HCT116 (cell line): ENCODE measurements around the gene HMSD. TPM values are rescaled to one million over a fixed set of nuclear protein-coding genes. Genes with fewer than 3 reads are reported as not detected.

Source experiments
- ATAC-seq: fragments of 200-7000 bp; cut with Tn5 transposase; 2 replicates; pipeline ENCODE4 v1.9.1; 2020; ENCODE audit warnings: mild to moderate bottlenecking, moderate library complexity
- BruUV-seq: library from RNA; stranded (reverse); fragments of 400-500 nt; replicated peaks from 2 replicates; lab custom pipeline; 2021; lab: Mats Ljungman, UMichigan
- CTCF ChIA-PET: fragments of 300-600 bp; sonication (Branson Sonifier 250); formaldehyde crosslinking; loops from one replicate; lab custom pipeline; 2021; ENCODE audit warnings: antibody characterized with exemption; lab: Charles Lee
- POLR2A ChIA-PET: fragments of 300-600, 350-600 bp; sonication (Branson Sonifier 250); formaldehyde crosslinking; loops from one replicate; lab custom pipeline; 2021; ENCODE audit warnings: antibody characterized with exemption; lab: Charles Lee
- RAD21 ChIA-PET, 2 experiments: fragments of 300-600 bp; sonication (Branson Sonifier 250); formaldehyde crosslinking; loops; one replicate each; lab custom pipeline; 2023; ENCODE audit warnings: low total read pairs in 2 of 2; ENCODE audit not compliant: uncharacterized antibody in 2 of 2, unreplicated experiment in 2 of 2, low non-redundant PET in 1 of 2; lab: Charles Lee
- DNase-seq: peaks from one replicate; pipeline ENCODE4 v3.0.0-alpha.2; 2010; ENCODE audit warnings: low read depth, low spot score
- H2AFZ ChIP-seq: fragments of 200-600 bp; shearing (Covaris generic), sonication (generic); 2 replicates; pipeline ENCODE4 v1.6.1; 2017; ENCODE audit warnings: low read depth, mixed run types, mixed read lengths, antibody characterized with exemption, low read length; ENCODE audit not compliant: poor library complexity, severe bottlenecking
- H3K27ac ChIP-seq: 2 replicates; pipeline ENCODE4 v1.5.1; 2012; ENCODE audit warnings: low read depth, low read length
- H3K27me3 ChIP-seq: fragments of 200-600 bp; sonication (generic); 2 replicates; pipeline ENCODE4 v1.6.1; 2016; ENCODE audit warnings: mixed run types, low read length, mixed read lengths; ENCODE audit not compliant: insufficient read depth
- H3K36me3 ChIP-seq, 2 experiments: fragments of 200-500 bp in 1 of 2; fragments of 200-600 bp in 1 of 2; sonication (Bioruptor generic) in 1 of 2; sonication (generic) in 1 of 2; 2 replicates each; pipeline versions ENCODE4 v1.5.1 to v1.6.1; 2014 to 2016; ENCODE audit warnings: low read length in 2 of 2, inconsistent platforms in 1 of 2, mixed read lengths in 1 of 2, mixed run types in 1 of 2; ENCODE audit not compliant: insufficient read depth in 2 of 2, control insufficient read depth in 1 of 2
- H3K4me1 ChIP-seq, 2 experiments: fragments of 200-600 bp in 1 of 2; sonication (generic) in 1 of 2; 2 replicates each; pipeline versions ENCODE4 v1.5.1 to v1.6.1; 2012 to 2017; ENCODE audit warnings: low read length in 2 of 2, inconsistent platforms in 1 of 2, mild to moderate bottlenecking in 1 of 2, mixed read lengths in 1 of 2, mixed run types in 1 of 2, moderate library complexity in 1 of 2; ENCODE audit not compliant: insufficient read depth in 2 of 2, control insufficient read depth in 1 of 2
- H3K4me2 ChIP-seq: fragments of 200-600 bp; sonication (generic); 2 replicates; pipeline ENCODE4 v1.6.1; 2017; ENCODE audit warnings: mixed run types, low read length, mixed read lengths
- H3K4me3 ChIP-seq, 2 experiments: fragments of 200-600 bp in 1 of 2; sonication (generic) in 1 of 2; replicated peaks in 1 of 2; 2 replicates each; pipeline ENCODE4 v1.5.1; 2011 to 2016; ENCODE audit warnings: low read length in 2 of 2, control low read depth in 1 of 2, low read depth in 1 of 2, mild to moderate bottlenecking in 1 of 2, mixed read lengths in 1 of 2, mixed run types in 1 of 2
- H3K79me2 ChIP-seq: fragments of 200-600 bp; sonication (generic); 2 replicates; pipeline ENCODE4 v1.6.1; 2017; ENCODE audit warnings: mild to moderate bottlenecking, mixed run types, low read length, moderate library complexity, mixed read lengths; ENCODE audit not compliant: insufficient read depth
- H3K9ac ChIP-seq: fragments of 200-600 bp; sonication (generic); 2 replicates; pipeline ENCODE4 v1.6.1; 2016; ENCODE audit warnings: low read length, mixed read lengths
- H3K9me2 ChIP-seq: fragments of 200-600 bp; sonication (generic), shearing (Covaris generic); 2 replicates; pipeline ENCODE4 v1.6.1; 2017; ENCODE audit warnings: mixed run types, mild to moderate bottlenecking, moderate library complexity; ENCODE audit not compliant: insufficient read depth
- H3K9me3 ChIP-seq, 2 experiments: fragments of 200-500 bp in 1 of 2; fragments of 200-600 bp in 1 of 2; sonication (Bioruptor generic) in 1 of 2; sonication (generic) in 1 of 2; 2 replicates each; pipeline ENCODE4 v1.6.1; 2014 to 2017; ENCODE audit warnings: low read length in 2 of 2, mixed read lengths in 2 of 2, inconsistent platforms in 1 of 2, low read depth in 1 of 2, mild to moderate bottlenecking in 1 of 2, mixed run types in 1 of 2, moderate library complexity in 1 of 2; ENCODE audit not compliant: control insufficient read depth in 1 of 2, insufficient read depth in 1 of 2
- H4K20me1 ChIP-seq: fragments of 200-600 bp; sonication (generic), shearing (Covaris generic); 2 replicates; pipeline ENCODE4 v1.6.1; 2017; ENCODE audit warnings: mixed run types, mild to moderate bottlenecking, moderate library complexity; ENCODE audit not compliant: insufficient read depth
- CEBPB ChIP-seq: IDR thresholded peaks from 2 replicates; pipeline ENCODE4 v1.6.1; 2012; ENCODE audit warnings: low read depth
- EZH2 ChIP-seq: fragments of 200-600 bp; sonication (generic); IDR thresholded peaks from 2 replicates; pipeline ENCODE4 v1.6.1; 2017; ENCODE audit warnings: antibody characterized with exemption, mixed run types
- JUND ChIP-seq: IDR thresholded peaks from 2 replicates; pipeline ENCODE4 v1.6.1; 2012
- POLR2AphosphoS5 ChIP-seq: IDR thresholded peaks from 2 replicates; pipeline ENCODE4 v1.6.1; 2011; ENCODE audit warnings: mild to moderate bottlenecking, low read depth, low read length, moderate library complexity
- SIN3A ChIP-seq: IDR thresholded peaks from 2 replicates; pipeline ENCODE4 v1.6.1; 2012; ENCODE audit warnings: low read depth
- TCF7L2 ChIP-seq: IDR thresholded peaks from 2 replicates; pipeline ENCODE4 v1.7.0; 2011; ENCODE audit warnings: borderline replicate concordance, inconsistent platforms; ENCODE audit not compliant: insufficient read depth, insufficient read length; ENCODE audit errors: extremely low read depth
- ZBTB33 ChIP-seq: IDR thresholded peaks from 2 replicates; pipeline ENCODE4 v1.6.1; 2011; ENCODE audit warnings: mild to moderate bottlenecking, low read length, moderate library complexity; ENCODE audit not compliant: insufficient replicate concordance; ENCODE audit errors: extremely low read depth
- intact Hi-C: fragments of 100-400 bp; cut with micrococcal nuclease; formaldehyde crosslinking; loops from 2 replicates; pipeline ENCODE4 v1.10.0; 2022
- total RNA-seq: library from RNA; stranded (reverse); gene quantifications from one replicate; pipeline ENCODE4 v1.2.1, GENCODE V29; 2021; ENCODE audit not compliant: unreplicated experiment
- TF ChIP-seq, protein P1 (sequence below): IDR thresholded peaks from 2 replicates; pipeline ENCODE4 v1.6.1; 2012
- TF ChIP-seq, protein P2 (sequence below): IDR thresholded peaks from 2 replicates; pipeline ENCODE4 v1.6.1; 2012

Gene HMSD
- total RNA-seq, 1 experiment from 2014 or later = 5.3 TPM

DNA sequence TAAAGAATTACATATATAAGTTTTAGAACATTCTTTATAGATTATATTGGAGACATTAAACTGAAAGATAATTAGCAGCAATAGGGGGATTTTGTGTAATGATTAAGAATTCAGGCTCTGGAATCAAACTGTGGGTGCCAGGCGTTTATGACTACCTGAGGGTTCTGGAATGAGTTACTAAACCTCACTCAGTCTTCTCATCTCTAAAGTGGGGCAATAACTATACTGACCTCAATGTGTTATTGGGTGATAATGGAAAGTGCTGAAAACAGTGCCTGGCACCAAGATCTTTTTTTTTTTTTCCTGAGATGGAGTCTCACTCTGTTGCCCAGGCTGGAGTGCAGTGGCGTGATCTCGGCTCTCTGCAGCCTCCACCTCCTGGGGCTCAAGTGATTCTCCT, 27.9 kb downstream of the HMSD start:
- intact Hi-C loops = no loop called here
- ChIA-PET RAD21 (no interaction called here), POLR2A (no interaction called here), CTCF (no interaction called here)
- no peak for DNase-seq
- TF ChIP-seq, protein P1, sequence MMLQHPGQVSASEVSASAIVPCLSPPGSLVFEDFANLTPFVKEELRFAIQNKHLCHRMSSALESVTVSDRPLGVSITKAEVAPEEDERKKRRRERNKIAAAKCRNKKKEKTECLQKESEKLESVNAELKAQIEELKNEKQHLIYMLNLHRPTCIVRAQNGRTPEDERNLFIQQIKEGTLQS = no peak
- TF ChIP-seq, protein P2, sequence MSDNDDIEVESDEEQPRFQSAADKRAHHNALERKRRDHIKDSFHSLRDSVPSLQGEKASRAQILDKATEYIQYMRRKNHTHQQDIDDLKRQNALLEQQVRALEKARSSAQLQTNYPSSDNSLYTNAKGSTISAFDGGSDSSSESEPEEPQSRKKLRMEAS = no peak
- TF ChIP-seq EZH2 = no peak
- TF ChIP-seq POLR2AphosphoS5 = no peak
- no peak for TF ChIP-seq JUND
- TF ChIP-seq ZBTB33 = no peak
- no peak for TF ChIP-seq SIN3A
- no peak for TF ChIP-seq TCF7L2
- TF ChIP-seq CEBPB = no peak
- H3K9me3 ChIP-seq = no peaks in the 10 kb centered on the region
- no peaks in the 10 kb centered on the region for H3K27me3 ChIP-seq
- no peak overlapping the region for H3K4me3 ChIP-seq
- BruUV-seq = no TSS peak
- H4K20me1 ChIP-seq = no peaks in the 10 kb centered on the region
- peaks cover 0 to 6% of the 10 kb centered on the region in 2 experiments; a peak in 3 of 4 replicates for H3K4me1 ChIP-seq
- H3K79me2 ChIP-seq = no peaks in the 10 kb centered on the region
- H3K27ac ChIP-seq = no peak overlapping the region
- no peaks in the 10 kb centered on the region for H3K9me2 ChIP-seq
- H2AFZ ChIP-seq = no peak overlapping the region
- H3K9ac ChIP-seq = no peak overlapping the region
- no peaks in the 10 kb centered on the region for H3K36me3 ChIP-seq
- ATAC-seq = no peak
- no peak overlapping the region for H3K4me2 ChIP-seq
